Right lung (tissue), 5 donors: ENCODE data around the gene TGM5. TPM values are rescaled to one million over a fixed set of nuclear protein-coding genes. Genes with fewer than 3 reads are reported as not detected.
A peak's percentile ranks its signal among the peaks of the same experiment; 100 is the strongest.

Source experiments
- DNase-seq, 2 donors: peaks; one replicate each; pipeline ENCODE4 v3.0.0-alpha.2; 2013
- polyA plus RNA-seq, 5 donors: library from polyadenylated mRNA; unstranded; fragments of 120-200 nt; gene quantifications; one replicate each; pipeline versions ENCODE4 v1.2.1 to v1.2.3, GENCODE V29; 2013; ENCODE audit warnings: inconsistent platforms in 1 of 5, low replicate concordance in 1 of 5; ENCODE audit not compliant: insufficient read length in 5 of 5, insufficient read depth in 1 of 5

TGM5 gene
- polyA plus RNA-seq, 5 donors, result 0.09 TPM; not detected in 4

DNA sequence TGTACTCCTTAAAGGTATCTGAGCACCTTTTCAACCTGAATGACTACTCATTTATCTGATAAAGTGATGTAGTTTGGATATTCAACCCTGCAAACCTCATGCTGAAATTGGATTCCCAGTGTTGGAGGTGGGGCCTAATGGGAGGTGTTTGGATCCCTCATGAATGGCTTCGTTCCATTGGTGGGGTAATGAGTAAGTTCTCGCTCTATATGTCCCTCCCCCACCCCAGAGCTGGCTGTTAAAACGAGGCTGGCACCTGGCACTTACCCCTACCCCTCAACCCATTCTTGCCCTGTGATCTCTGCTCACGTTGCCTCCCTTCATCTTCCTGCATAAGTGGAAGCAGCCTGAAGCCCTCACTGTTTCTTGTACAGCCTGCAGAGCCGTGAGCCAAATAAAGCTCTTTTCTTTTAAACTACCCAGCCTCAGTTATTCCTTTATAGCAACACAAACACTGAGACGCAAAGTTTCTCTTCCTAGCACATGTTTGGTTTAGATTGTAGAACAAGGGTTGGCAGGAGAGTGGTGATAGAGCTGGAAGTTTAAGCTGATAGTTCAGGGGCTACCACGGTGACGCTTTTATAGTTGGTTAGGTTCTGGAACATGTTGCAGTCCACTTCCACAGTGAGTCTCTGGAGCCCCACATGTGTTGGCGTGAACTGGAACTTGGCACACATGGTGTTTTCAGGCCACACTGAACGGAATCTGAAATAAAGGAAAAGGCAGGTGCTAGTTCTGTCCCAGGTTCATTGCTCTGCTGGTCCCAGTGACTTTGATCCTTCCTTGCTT lies 69.8 kb downstream of the TGM5 start:
- no peak for DNase-seq

DNA sequence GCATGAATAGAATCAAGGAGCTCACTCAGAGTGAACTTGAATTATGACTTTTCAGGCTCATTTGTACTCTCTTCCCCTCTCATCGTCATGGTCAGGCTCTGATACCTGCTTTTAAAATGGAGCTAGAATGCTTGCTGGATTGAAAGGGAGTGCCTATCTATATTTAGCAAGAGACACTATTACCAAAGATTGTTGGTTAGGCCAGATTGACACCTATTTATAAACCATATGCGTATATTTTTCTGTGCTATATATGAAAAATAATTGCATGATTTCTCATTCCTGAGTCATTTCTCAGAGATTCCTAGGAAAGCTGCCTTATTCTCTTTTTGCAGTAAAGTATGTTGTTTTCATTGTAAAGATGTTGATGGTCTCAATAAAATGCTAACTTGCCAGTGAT lies 71.9 kb downstream of the TGM5 start:
- no peak for DNase-seq

DNA sequence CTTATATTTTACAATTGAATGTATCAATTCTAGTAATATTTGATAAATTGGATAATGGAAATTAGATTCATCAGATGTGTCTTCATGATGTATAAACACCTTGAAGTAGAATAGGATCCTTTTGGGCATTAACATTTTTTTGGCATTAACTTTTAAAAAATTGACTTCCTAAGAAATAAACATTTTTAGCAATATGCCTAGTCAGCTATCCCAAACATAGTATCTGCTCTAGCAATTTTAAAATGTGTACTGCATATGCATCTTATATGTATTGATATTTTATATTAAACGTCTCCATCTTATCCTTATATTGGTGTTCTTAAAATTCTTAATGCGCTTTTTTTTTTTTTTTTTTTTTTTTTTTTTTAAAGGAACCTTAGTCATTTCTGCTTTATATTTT lies 73.0 kb downstream of the TGM5 start:
- DNase-seq, result no peak

DNA sequence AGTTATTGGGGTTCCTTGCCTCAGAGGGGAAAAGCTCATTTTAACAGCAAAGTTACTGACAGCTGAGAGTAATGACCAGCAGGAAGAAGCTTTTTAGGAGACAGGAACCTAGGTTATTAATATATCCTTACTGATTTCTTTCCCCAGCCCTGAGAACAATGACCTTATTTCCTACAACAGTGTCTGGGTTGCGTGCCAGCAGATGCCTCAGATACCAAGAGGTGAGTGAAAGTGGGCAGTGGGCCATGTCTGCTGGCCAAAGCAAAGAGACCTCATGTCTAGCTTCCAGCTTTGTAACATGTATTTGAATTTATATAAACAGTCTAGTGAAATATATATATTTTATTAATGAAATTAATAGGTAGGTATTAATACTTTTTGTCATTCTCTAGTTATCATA lies 76.5 kb downstream of the TGM5 start:
- no peak for DNase-seq

DNA sequence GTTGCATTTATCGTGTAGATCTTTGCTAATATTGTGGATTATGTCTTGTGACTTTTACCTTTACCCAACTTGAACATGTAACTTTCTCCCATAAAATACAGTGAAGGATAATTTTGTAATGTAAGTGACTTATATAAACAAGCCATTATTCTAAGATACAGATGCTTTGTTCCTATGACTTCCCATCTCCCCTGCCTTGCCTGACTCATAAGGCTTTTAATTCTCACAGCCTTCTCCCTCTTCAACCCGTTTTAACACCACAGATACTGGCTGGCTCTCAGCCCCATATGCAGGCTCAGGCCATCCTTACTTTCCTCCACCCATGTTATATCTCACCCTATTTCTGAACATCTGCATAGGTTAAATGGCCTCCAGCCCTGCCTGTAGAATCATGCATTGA lies 77.4 kb downstream of the TGM5 start:
- no peak for DNase-seq

DNA sequence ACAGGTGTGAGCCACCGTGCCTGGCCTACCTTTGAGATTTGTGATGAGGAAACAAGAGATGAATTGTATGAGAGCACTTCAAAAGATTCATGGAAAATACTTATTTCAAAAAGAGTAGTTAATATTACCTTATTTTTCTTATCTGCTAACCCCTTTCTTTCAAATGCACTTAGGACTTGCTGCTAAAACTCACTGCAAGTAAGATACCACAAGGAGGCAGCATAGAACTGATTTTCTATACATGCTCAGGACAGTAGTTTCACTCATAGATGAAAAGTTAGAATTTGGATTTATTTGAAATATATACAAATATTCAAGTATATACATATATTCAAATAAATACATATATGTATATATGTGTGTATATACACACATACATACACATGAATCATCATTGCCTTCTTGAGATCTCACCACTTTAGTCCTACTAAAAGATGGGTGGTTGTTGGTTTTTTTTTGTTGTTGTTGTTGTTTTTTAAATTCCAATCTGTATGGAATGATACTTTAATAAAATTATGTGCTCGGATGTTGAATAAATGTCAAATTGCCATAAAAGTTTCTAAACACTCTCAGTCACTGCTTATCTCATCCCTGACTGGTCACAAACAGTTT lies 79.1 kb downstream of the TGM5 start:
- no peak for DNase-seq

DNA sequence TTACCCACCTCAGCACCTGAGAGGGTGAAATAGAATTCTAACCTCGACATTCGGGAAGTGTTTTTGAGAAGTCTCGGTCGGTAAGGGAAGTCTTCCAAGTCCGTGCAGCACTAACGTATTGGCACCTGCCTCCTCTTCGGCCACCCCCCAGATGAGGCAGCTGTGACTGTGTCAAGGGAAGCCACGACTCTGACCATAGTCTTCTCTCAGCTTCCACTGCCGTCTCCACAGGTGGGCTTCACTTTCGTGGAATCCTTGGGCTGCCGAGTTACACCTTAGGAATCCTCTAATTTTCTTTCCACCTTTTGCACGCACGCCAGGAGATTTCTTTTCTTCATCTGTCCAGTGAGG lies 80.8 kb downstream of the TGM5 start:
- peak in 1 of 2 donors; percentile 13 for DNase-seq

DNA sequence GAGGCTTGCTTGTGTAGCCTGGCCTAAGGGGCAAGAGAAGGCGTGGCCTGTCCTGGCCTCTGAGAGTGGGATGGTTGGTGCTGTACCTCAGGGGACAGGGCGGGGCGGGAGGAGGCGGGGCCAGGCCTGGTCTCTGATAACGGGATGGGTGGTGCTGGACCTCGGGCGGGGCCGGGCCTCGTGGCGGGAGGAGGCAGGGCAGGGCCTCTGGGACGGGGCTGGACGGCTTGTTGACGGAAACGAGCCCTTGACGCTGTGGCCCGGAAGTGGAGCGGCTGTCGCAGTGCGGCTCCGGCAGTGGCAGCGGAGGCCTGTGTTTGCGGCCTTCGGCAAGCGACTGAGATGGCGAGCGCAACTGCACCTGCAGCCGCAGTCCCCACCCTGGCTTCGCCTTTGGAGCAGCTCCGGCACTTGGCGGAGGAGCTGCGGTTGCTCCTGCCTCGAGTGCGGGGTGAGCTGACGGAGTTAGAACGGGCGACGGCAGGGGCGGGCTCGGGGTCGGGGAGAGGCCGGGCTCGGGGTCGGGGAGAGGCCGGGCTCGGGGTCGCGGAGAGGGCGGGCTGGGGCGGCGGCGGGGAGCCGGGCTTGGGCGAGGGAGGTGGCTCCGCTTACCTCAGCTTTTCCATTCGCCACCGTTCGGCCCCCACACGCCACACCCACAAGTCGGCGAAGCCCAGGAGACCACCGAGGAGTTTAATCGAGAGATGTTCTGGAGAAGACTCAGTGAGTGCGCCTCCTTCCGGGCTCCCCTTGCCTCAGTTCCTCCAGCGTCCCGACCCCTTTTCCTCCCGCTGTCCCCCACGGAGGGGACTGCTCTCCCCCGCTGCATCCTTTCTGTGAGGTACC lies 81.3 kb downstream of the TGM5 start, which contains the start of gene CCNDBP1:
TSS of gene CCNDBP1 (plus strand) at position 247 of the 846 bp plus-strand sequence. CDS start at position 343, 96 bp downstream.
- DNase-seq, result peak; percentile 76

DNA sequence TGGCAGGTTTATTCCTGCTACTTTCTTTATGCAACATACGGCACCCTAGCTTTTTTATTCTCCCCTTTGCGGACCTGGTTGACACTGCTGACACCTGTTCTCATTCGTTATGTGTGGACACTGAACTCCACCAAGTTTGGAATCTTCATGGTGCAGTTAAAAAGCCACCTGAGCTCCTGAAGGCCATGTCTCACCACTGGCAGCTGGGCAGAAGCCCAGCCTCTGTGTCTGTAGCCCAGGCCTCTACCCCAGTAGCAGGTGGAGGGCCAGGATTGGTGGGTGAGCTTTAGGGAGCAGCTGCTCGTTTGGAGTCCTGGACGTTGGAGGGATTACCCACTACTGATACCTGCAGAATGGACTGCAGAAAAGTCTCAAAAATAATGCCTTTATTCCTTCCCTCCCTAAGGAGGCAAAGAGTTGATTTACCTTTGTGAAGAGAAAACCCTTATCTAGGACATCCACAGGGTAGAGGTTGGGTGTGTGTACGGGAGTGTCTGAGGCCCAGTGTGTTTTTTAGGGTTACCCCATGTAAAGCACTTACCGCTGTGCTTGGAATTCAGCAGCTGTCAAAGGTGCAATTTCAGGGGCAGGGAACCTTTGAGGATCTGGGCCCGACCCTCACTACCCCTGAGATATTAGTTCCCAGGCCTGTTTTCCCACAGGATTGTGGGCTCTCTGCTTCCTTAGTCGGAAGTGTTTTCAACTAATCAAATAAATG lies 82.2 kb downstream of the TGM5 start:
- no peak for DNase-seq

DNA sequence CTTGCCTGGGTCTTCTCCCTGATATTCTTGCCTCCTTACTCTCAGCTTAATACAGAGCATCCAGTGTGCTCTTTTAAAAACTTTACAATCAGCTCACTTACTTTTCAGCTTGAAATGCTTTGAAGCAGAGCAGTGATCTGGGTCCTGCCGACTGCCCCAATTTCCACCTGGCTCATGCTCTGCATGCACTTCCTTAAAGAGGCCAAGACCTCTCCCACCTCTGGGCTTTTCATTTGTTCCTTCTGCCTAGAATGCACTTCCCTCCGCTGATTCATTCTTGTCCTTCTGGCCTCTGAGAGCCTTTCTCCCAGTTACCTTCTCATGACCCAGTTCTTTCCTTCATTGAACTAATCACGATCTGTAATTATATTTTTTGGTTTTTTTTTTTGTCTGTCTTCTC lies 83.5 kb downstream of the TGM5 start:
- no peak for DNase-seq

Other genes with a start within 250 kb of the TGM5 start
- 10 to 100 TPM; 18.3 to 31.3 (median 28.5) TPM for gene UBR1, start 160.9 kb downstream of the TGM5 start, polyA plus RNA-seq
- gene TMEM62, start 133.3 kb downstream of the TGM5 start, polyA plus RNA-seq, result 10 to 100 TPM; 15.5 to 24.2 (median 20.5) TPM
- 10 to 100 TPM; 52.1 to 64.8 (median 57.9) TPM for gene CCNDBP1, start 81.5 kb downstream of the TGM5 start, polyA plus RNA-seq
- 1 to 10 TPM; 1.5 to 6.7 (median 3.8) TPM for gene EPB42, start 45.9 kb downstream of the TGM5 start, polyA plus RNA-seq
- not detected for gene TGM7, start 35.3 kb upstream of the TGM5 start, polyA plus RNA-seq
- 10 to 100 TPM in 1 of 5 donors, 1 to 10 TPM in 4; 8.1 to 10.6 (median 9.0) TPM for gene LCMT2, start 63.6 kb upstream of the TGM5 start, polyA plus RNA-seq
- gene ZSCAN29, start 104.1 kb upstream of the TGM5 start, polyA plus RNA-seq, result 10 to 100 TPM; 23.9 to 33.9 (median 31.9) TPM
- 10 to 100 TPM; 24.9 to 30.4 (median 29.1) TPM for gene TUBGCP4, start 104.2 kb upstream of the TGM5 start, polyA plus RNA-seq
- 100 to 1,000 TPM in 1 of 5 donors, 10 to 100 TPM in 4; 58.3 to 104 (median 93.1) TPM for gene TP53BP1, start 226.2 kb upstream of the TGM5 start, polyA plus RNA-seq